Endothelial cell of umbilical vein (primary cell): Measurements from ENCODE around the gene NDRG2. TPM values are rescaled to one million over a fixed set of nuclear protein-coding genes. Genes with fewer than 3 reads are reported as not detected.

Experiments
- BruUV-seq: library from RNA; stranded (reverse); fragments of 400-500 nt; replicated peaks from 2 replicates; lab custom pipeline; 2021; lab: Mats Ljungman, UMichigan
- CTCF ChIA-PET: fragments of 300-600, 350-600 bp; sonication (Branson Sonifier 250); formaldehyde crosslinking; loops from one replicate; lab custom pipeline; 2021; ENCODE audit warnings: antibody characterized with exemption, inconsistent platforms; lab: Charles Lee
- POLR2A ChIA-PET: fragments of 300-600, 350-600 bp; sonication (Branson Sonifier 250); formaldehyde crosslinking; loops from one replicate; lab custom pipeline; 2021; ENCODE audit warnings: antibody characterized with exemption, inconsistent platforms; lab: Charles Lee
- DNase-seq: peaks from one replicate; pipeline ENCODE4 v3.0.0-alpha.2; 2011; ENCODE audit warnings: low read depth, low spot score
- FAIRE-seq: peaks from 2 replicates; lab custom pipeline; 2011; peaks lifted over from hg19 to GRCh38; lab: Jason Lieb, UNC
- H2AFZ ChIP-seq: 2 replicates; pipeline ENCODE4 v1.6.0; 2012; ENCODE audit warnings: low read depth, low read length, control low read depth, inconsistent platforms
- H3K27ac ChIP-seq: 2 replicates; pipeline ENCODE4 v1.5.1; 2011; ENCODE audit warnings: low read depth, mild to moderate bottlenecking, control low read depth, low read length, moderate library complexity; ENCODE audit not compliant: insufficient read depth
- H3K27me3 ChIP-seq, 2 experiments: 2 replicates each; pipeline versions ENCODE4 v1.6.0 to v1.6.1; 2011; ENCODE audit warnings: low read length in 2 of 2, mixed read lengths in 1 of 2; ENCODE audit not compliant: control insufficient read depth in 2 of 2, insufficient read depth in 2 of 2
- H3K36me3 ChIP-seq, 2 experiments: 2 replicates in 1 of 2; 3 replicates in 1 of 2; pipeline ENCODE4 v1.5.1; 2011; ENCODE audit warnings: low read length in 2 of 2, mild to moderate bottlenecking in 1 of 2, moderate library complexity in 1 of 2; ENCODE audit not compliant: control insufficient read depth in 2 of 2, insufficient read depth in 2 of 2; ENCODE audit errors: extremely low read depth in 1 of 2
- H3K4me1 ChIP-seq: 3 replicates; pipeline ENCODE4 v1.5.1; 2011; ENCODE audit warnings: mild to moderate bottlenecking, low read length; ENCODE audit not compliant: control insufficient read depth, insufficient read depth; ENCODE audit errors: extremely low read depth
- H3K4me2 ChIP-seq: 2 replicates; pipeline ENCODE4 v1.6.1; 2011; ENCODE audit warnings: low read length, control low read depth, mixed read lengths; ENCODE audit not compliant: insufficient read depth
- H3K4me3 ChIP-seq, 3 experiments: fragments of 200-600 bp in 1 of 3; sonication (generic), shearing (Covaris generic) in 1 of 3; replicated peaks in 1 of 3; 2 replicates each; pipeline ENCODE4 v1.5.1; 2011 to 2016; ENCODE audit warnings: control low read depth in 3 of 3, low read length in 3 of 3, mild to moderate bottlenecking in 2 of 3, inconsistent platforms in 1 of 3, low read depth in 1 of 3, moderate library complexity in 1 of 3; ENCODE audit not compliant: insufficient read depth in 1 of 3
- H3K79me2 ChIP-seq: 2 replicates; pipeline ENCODE4 v1.6.0; 2012; ENCODE audit warnings: low read length, inconsistent platforms; ENCODE audit not compliant: control insufficient read depth, insufficient read depth
- H3K9ac ChIP-seq: replicated peaks from 2 replicates; pipeline ENCODE3; 2011; ENCODE audit warnings: low read length, control low read depth; ENCODE audit not compliant: insufficient read depth; ENCODE audit errors: extremely low read depth
- H3K9me1 ChIP-seq: replicated peaks from 3 replicates; pipeline ENCODE4 v1.6.0; 2011; ENCODE audit warnings: mild to moderate bottlenecking, low read length; ENCODE audit not compliant: control insufficient read depth, insufficient read depth; ENCODE audit errors: extremely low read depth
- H3K9me3 ChIP-seq: replicated peaks from 2 replicates; pipeline ENCODE4 v1.5.1; 2012; ENCODE audit warnings: low read length, inconsistent platforms; ENCODE audit not compliant: control insufficient read depth, insufficient read depth
- H4K20me1 ChIP-seq: replicated peaks from 2 replicates; pipeline ENCODE3; 2011; ENCODE audit warnings: mild to moderate bottlenecking, low read length; ENCODE audit not compliant: control insufficient read depth, insufficient read depth; ENCODE audit errors: extremely low read depth
- CTCF ChIP-seq, 2 donors: IDR thresholded peaks; 1 replicate in 1 of 2; 2 replicates in 1 of 2; pipeline ENCODE4 v1.5.1; 2011; ENCODE audit warnings: low read length in 2 of 2, mild to moderate bottlenecking in 2 of 2, moderate library complexity in 2 of 2, control low read depth in 1 of 2, inconsistent platforms in 1 of 2, low read depth in 1 of 2; ENCODE audit not compliant: insufficient read depth in 1 of 2; ENCODE audit errors: extremely low read depth in 1 of 2
- EZH2 ChIP-seq: IDR thresholded peaks from 2 replicates; pipeline ENCODE4 v1.6.1; 2012; ENCODE audit warnings: borderline replicate concordance, low read depth, mild to moderate bottlenecking, moderate library complexity, low read length, inconsistent platforms; ENCODE audit not compliant: severe bottlenecking
- GATA2 ChIP-seq: IDR thresholded peaks from 2 replicates; pipeline ENCODE4 v1.7.0; 2011; ENCODE audit warnings: low read depth, mild to moderate bottlenecking, moderate library complexity, mixed read lengths, low read length; ENCODE audit not compliant: insufficient read length, insufficient read depth
- JUN ChIP-seq: IDR thresholded peaks from 2 replicates; pipeline ENCODE4 v1.6.1; 2011; ENCODE audit warnings: borderline replicate concordance, low read depth; ENCODE audit not compliant: insufficient read length, insufficient read depth
- MAX ChIP-seq: IDR thresholded peaks from 2 replicates; pipeline ENCODE4 v1.6.1; 2011; ENCODE audit not compliant: insufficient read depth, insufficient read length
- MYC ChIP-seq: IDR thresholded peaks from one replicate; pipeline ENCODE4 v1.6.1; 2011; ENCODE audit warnings: mild to moderate bottlenecking, low read depth, low read length
- POLR2A ChIP-seq: IDR thresholded peaks from 2 replicates; pipeline ENCODE4 v1.6.1; 2012; ENCODE audit warnings: low read depth, mild to moderate bottlenecking, control low read depth, low read length
- dilution Hi-C: fragments of 300-500 bp; cut with MboI; formaldehyde crosslinking; loops from one replicate; pipeline ENCODE4 v1.15.0; 2019; ENCODE audit warnings: low sequenced_read_pairs; ENCODE audit not compliant: extremely low pct_ligation_motif_present
- intact Hi-C: fragments of 100-400 bp; cut with micrococcal nuclease; formaldehyde crosslinking; loops from one replicate; pipeline ENCODE4 v1.10.0; 2022
- polyA plus RNA-seq, 4 experiments: library from polyadenylated mRNA; depleted of rRNA in 3 of 4; stranded (reverse) in 3 of 4; unstranded in 1 of 4; fragments of >200 nt; gene quantifications; 2 replicates each; pipeline versions ENCODE4 v1.2.1 to v1.2.3, GENCODE V29; 2011 to 2012; ENCODE audit warnings: missing spikeins in 1 of 4
- total RNA-seq: library from RNA; stranded (reverse); gene quantifications from 2 replicates; pipeline ENCODE4 v1.2.3, GENCODE V29; 2021

The NDRG2 gene
- total and polyA plus RNA-seq, 2 donors (not counting 3 experiments of a cell fraction or from before 2014, with no cell fraction given), result 0.54 TPM; not detected in 1

GRCh38 chr14:21036751-21037150, 11.9 kb upstream of the NDRG2 start:
- TF ChIP-seq GATA2 (no peak), JUN (no peak), MAX (no peak), POLR2A (no peak), CTCF (IDR thresholded peaks at IDR 0.05; ENCODE audit: extremely low read depth in 1 of 2, insufficient read depth in 1 of 2, low read depth in 1 of 2, low read length in 2 of 2) (no peak), MYC (no peak), EZH2 (no peak)
- FAIRE-seq (no peak), DNase-seq (no peak)
- Histone ChIP-seq H3K27me3 (peaks cover 15 to 21% of the 10 kb centered on the region in 2 experiments), H3K79me2 (no peaks in the 10 kb centered on the region), H3K4me2 (no peak overlapping the region), H3K9ac (no peak overlapping the region), H2AFZ (no peak overlapping the region), H3K4me1 (peaks cover 4% of the 10 kb centered on the region), H3K9me1 (no peaks in the 10 kb centered on the region), H3K27ac (no peak overlapping the region), H4K20me1 (no peaks in the 10 kb centered on the region), H3K4me3 (no peak overlapping the region), H3K9me3 (no peaks in the 10 kb centered on the region), H3K36me3 (no peaks in the 10 kb centered on the region)
- ChIA-PET CTCF (interaction anchor here (10.1 kb wide), 1 partner anchor 23 kb away, joined by 86 read pairs; no protein-coding TSS in a partner anchor), POLR2A (no interaction called here)
- BruUV-seq, result no TSS peak
- intact Hi-C loops, result no loop called here
- dilution Hi-C loops, result no loop called here
